DOHH2 (cell line): ENCODE measurements around the gene TBCD.

Experiments used
- CTCF ChIP-seq: fragments of 200-600 bp; sonication (generic); IDR thresholded peaks from one replicate; pipeline ENCODE4 v1.5.1; 2014; ENCODE audit warnings: antibody characterized with exemption, mild to moderate bottlenecking, low read depth, low read length; ENCODE audit not compliant: poor library complexity, severe bottlenecking
- EZH2phosphoT487 ChIP-seq: fragments of 200-600 bp; sonication (generic); IDR thresholded peaks from 2 replicates; pipeline ENCODE4 v1.6.1; 2017; ENCODE audit warnings: borderline replicate concordance, mild to moderate bottlenecking, antibody characterized with exemption, low read length, moderate library complexity, mixed read lengths

DNA sequence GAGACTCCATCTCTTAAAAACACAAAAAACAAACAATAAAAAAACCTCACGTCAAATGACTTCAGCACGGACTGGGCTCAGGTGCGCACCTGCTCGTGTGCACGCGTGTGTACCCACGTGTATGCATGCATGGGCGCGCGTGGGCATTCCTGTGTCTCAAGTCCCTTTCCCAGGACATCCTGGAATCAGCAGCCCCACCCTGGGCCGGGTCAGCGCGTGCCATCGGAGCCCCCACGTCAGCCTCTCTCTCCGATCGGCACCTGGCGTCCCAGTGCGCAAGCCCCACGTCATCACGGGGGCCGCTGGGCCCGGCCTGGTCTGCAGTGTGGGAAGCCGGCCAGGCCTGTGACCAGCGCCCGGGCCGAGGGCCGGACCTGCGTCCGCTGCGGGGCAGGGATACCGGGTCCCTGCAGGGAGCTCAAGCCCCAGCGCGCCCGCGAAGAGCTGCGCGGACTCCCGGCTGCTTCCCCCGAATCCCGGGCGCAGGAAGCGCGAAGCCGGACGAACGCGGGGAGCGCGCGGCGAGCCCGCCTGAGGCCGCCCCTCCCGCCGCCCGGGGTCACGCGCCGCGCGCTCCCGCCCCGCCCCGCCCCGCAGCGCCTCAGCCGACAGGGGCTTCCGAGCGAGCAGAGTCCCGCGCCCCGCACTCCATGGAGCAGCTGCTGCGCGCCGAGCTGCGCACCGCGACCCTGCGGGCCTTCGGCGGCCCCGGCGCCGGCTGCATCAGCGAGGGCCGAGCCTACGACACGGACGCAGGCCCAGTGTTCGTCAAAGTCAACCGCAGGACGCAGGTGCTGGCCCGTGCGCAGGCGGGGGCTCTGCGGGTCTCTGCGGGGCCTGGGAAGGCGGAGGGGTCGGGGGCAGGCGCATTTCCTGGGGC is 16.6 kb upstream of the TBCD start, which contains the start of gene FN3K:
- TF ChIP-seq CTCF, result no peak
- no peak for TF ChIP-seq EZH2phosphoT487
